K562 (cell line): ENCODE results near the gene ZFR2. TPM values are rescaled to one million over a fixed set of nuclear protein-coding genes. Genes with fewer than 3 reads are reported as not detected.

Experiments used
- CBFB ChIP-seq: sonication (generic); formaldehyde crosslinking; IDR thresholded peaks from 2 replicates; pipeline ENCODE4 v1.4.0; 2020; ENCODE audit warnings: mild to moderate bottlenecking, missing genetic modification reagents
- COPS2 ChIP-seq: fragments of 450-650 bp; conservative IDR thresholded peaks from 2 replicates; pipeline ENCODE4 v1.6.1; 2016; ENCODE audit warnings: mild to moderate bottlenecking, moderate library complexity
- CREB1 ChIP-seq, 2 experiments: sonication (generic) in 1 of 2; formaldehyde crosslinking in 1 of 2; IDR thresholded peaks; 2 replicates each; pipeline versions ENCODE4 v1.6.1 to v1.8.0; 2012 to 2022; ENCODE audit warnings: inconsistent platforms in 1 of 2, mild to moderate bottlenecking in 1 of 2, missing genetic modification reagents in 1 of 2, moderate library complexity in 1 of 2
- ELK3 ChIP-seq: fragments of 450-650 bp; formaldehyde crosslinking; IDR thresholded peaks from 2 replicates; pipeline ENCODE4 v1.4.0; 2020; ENCODE audit warnings: mild to moderate bottlenecking
- EWSR1 ChIP-seq: fragments of 450-650 bp; IDR thresholded peaks from 2 replicates; pipeline ENCODE4 v1.6.1; 2018; ENCODE audit warnings: borderline replicate concordance, mild to moderate bottlenecking, low read depth, moderate library complexity; ENCODE audit not compliant: partially characterized antibody
- HCFC1 ChIP-seq: IDR thresholded peaks from 2 replicates; pipeline ENCODE4 v1.6.1; 2012; ENCODE audit warnings: low read depth, low read length, improper control_type of control experiment
- PTBP1 ChIP-seq: fragments of 200-400 bp; formaldehyde crosslinking; IDR thresholded peaks from 2 replicates; pipeline ENCODE4 v1.6.1; 2017; ENCODE audit warnings: low read depth, low read length
- ZFP36 ChIP-seq: fragments of 150-350 bp; IDR thresholded peaks from 2 replicates; pipeline ENCODE4 v1.6.1; 2018; ENCODE audit warnings: low read length, low read depth; ENCODE audit not compliant: partially characterized antibody
- ZNF644 ChIP-seq: fragments of 200-800 bp; sonication (Bioruptor generic); IDR thresholded peaks from 2 replicates; pipeline ENCODE4 v1.6.1; 2016; ENCODE audit warnings: low read depth, missing genetic modification characterization, missing compliant biosample characterization
- polyA plus RNA-seq, 8 experiments: library from polyadenylated mRNA; depleted of rRNA in 4 of 8; stranded (reverse) in 5 of 8; unstranded in 3 of 8; fragments of >200 nt; fragmentation: Nextera tagmentation in 2 of 8; fragmentation: Illumina TruSeq in 1 of 8; extraction: Ambion mirVana in 2 of 8; extraction: Trizol in 1 of 8; gene quantifications; 2 replicates each; pipeline versions ENCODE4 v1.2.1 to v1.2.3, GENCODE V29; 2011 to 2014; ENCODE audit warnings: inconsistent platforms in 1 of 8, missing spikeins in 1 of 8
- total RNA-seq, 7 experiments: library from RNA; depleted of rRNA in 6 of 7; stranded (reverse); fragments of >200 nt in 6 of 7; fragmentation: Illumina TruSeq in 2 of 7; extraction: Trizol in 2 of 7; gene quantifications; 2 replicates each; pipeline versions ENCODE4 v1.2.1 to v1.2.3, GENCODE V29; 2011 to 2021; ENCODE audit warnings: low replicate concordance in 1 of 7
- TF ChIP-seq, protein P1 (sequence below): fragments of 200-600 bp; sonication (generic); IDR thresholded peaks from one replicate; pipeline ENCODE4 v1.6.1; 2012; ENCODE audit warnings: mild to moderate bottlenecking, low read depth, low read length, inconsistent platforms
- TF ChIP-seq, protein P2 (sequence below), 3 experiments: IDR thresholded peaks in 2 of 3; conservative IDR thresholded peaks in 1 of 3; 2 replicates each; pipeline ENCODE4 v1.5.1; 2011 to 2012; ENCODE audit warnings: low read length in 3 of 3, mild to moderate bottlenecking in 3 of 3, control low read depth in 2 of 3, improper control_type of control experiment in 1 of 3, inconsistent platforms in 1 of 3, low read depth in 1 of 3, mixed read lengths in 1 of 3, moderate library complexity in 1 of 3; ENCODE audit not compliant: insufficient read depth in 2 of 3

Gene ZFR2
- total and polyA plus RNA-seq, 9 of the 15 experiments (the other 6 are each of a cell fraction or from before 2014, with no cell fraction given), result 0.03 to 0.59 (median 0.07) TPM; not detected in 6

- TF ChIP-seq, protein P1, sequence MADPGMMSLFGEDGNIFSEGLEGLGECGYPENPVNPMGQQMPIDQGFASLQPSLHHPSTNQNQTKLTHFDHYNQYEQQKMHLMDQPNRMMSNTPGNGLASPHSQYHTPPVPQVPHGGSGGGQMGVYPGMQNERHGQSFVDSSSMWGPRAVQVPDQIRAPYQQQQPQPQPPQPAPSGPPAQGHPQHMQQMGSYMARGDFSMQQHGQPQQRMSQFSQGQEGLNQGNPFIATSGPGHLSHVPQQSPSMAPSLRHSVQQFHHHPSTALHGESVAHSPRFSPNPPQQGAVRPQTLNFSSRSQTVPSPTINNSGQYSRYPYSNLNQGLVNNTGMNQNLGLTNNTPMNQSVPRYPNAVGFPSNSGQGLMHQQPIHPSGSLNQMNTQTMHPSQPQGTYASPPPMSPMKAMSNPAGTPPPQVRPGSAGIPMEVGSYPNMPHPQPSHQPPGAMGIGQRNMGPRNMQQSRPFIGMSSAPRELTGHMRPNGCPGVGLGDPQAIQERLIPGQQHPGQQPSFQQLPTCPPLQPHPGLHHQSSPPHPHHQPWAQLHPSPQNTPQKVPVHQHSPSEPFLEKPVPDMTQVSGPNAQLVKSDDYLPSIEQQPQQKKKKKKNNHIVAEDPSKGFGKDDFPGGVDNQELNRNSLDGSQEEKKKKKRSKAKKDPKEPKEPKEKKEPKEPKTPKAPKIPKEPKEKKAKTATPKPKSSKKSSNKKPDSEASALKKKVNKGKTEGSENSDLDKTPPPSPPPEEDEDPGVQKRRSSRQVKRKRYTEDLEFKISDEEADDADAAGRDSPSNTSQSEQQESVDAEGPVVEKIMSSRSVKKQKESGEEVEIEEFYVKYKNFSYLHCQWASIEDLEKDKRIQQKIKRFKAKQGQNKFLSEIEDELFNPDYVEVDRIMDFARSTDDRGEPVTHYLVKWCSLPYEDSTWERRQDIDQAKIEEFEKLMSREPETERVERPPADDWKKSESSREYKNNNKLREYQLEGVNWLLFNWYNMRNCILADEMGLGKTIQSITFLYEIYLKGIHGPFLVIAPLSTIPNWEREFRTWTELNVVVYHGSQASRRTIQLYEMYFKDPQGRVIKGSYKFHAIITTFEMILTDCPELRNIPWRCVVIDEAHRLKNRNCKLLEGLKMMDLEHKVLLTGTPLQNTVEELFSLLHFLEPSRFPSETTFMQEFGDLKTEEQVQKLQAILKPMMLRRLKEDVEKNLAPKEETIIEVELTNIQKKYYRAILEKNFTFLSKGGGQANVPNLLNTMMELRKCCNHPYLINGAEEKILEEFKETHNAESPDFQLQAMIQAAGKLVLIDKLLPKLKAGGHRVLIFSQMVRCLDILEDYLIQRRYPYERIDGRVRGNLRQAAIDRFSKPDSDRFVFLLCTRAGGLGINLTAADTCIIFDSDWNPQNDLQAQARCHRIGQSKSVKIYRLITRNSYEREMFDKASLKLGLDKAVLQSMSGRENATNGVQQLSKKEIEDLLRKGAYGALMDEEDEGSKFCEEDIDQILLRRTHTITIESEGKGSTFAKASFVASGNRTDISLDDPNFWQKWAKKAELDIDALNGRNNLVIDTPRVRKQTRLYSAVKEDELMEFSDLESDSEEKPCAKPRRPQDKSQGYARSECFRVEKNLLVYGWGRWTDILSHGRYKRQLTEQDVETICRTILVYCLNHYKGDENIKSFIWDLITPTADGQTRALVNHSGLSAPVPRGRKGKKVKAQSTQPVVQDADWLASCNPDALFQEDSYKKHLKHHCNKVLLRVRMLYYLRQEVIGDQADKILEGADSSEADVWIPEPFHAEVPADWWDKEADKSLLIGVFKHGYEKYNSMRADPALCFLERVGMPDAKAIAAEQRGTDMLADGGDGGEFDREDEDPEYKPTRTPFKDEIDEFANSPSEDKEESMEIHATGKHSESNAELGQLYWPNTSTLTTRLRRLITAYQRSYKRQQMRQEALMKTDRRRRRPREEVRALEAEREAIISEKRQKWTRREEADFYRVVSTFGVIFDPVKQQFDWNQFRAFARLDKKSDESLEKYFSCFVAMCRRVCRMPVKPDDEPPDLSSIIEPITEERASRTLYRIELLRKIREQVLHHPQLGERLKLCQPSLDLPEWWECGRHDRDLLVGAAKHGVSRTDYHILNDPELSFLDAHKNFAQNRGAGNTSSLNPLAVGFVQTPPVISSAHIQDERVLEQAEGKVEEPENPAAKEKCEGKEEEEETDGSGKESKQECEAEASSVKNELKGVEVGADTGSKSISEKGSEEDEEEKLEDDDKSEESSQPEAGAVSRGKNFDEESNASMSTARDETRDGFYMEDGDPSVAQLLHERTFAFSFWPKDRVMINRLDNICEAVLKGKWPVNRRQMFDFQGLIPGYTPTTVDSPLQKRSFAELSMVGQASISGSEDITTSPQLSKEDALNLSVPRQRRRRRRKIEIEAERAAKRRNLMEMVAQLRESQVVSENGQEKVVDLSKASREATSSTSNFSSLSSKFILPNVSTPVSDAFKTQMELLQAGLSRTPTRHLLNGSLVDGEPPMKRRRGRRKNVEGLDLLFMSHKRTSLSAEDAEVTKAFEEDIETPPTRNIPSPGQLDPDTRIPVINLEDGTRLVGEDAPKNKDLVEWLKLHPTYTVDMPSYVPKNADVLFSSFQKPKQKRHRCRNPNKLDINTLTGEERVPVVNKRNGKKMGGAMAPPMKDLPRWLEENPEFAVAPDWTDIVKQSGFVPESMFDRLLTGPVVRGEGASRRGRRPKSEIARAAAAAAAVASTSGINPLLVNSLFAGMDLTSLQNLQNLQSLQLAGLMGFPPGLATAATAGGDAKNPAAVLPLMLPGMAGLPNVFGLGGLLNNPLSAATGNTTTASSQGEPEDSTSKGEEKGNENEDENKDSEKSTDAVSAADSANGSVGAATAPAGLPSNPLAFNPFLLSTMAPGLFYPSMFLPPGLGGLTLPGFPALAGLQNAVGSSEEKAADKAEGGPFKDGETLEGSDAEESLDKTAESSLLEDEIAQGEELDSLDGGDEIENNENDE, result no peak
- TF ChIP-seq PTBP1, result no peak
- no peak for TF ChIP-seq ZNF644 (tag)
- no peak for TF ChIP-seq EWSR1
- TF ChIP-seq CBFB (CRISPR knock-in tag), result 0 out of 2 replicates have a peak, but pooled peaks have one; percentile 32
- peak; percentile 93 for TF ChIP-seq HCFC1
- no peak for TF ChIP-seq ELK3 (CRISPR knock-in tag)
- peak; percentile 54 for TF ChIP-seq CREB1 (IDR thresholded peaks at IDR 0.05)
- peak; percentile 70 for TF ChIP-seq CREB1 (CRISPR knock-in tag; IDR thresholded peaks at IDR 0.05)
- TF ChIP-seq, protein P2, sequence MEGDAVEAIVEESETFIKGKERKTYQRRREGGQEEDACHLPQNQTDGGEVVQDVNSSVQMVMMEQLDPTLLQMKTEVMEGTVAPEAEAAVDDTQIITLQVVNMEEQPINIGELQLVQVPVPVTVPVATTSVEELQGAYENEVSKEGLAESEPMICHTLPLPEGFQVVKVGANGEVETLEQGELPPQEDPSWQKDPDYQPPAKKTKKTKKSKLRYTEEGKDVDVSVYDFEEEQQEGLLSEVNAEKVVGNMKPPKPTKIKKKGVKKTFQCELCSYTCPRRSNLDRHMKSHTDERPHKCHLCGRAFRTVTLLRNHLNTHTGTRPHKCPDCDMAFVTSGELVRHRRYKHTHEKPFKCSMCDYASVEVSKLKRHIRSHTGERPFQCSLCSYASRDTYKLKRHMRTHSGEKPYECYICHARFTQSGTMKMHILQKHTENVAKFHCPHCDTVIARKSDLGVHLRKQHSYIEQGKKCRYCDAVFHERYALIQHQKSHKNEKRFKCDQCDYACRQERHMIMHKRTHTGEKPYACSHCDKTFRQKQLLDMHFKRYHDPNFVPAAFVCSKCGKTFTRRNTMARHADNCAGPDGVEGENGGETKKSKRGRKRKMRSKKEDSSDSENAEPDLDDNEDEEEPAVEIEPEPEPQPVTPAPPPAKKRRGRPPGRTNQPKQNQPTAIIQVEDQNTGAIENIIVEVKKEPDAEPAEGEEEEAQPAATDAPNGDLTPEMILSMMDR (IDR thresholded peaks at IDR 0.05 in 2 of 3, conservative IDR thresholded peaks at IDR 0.05 in 1 of 3; ENCODE audit: insufficient read depth in 2 of 3, low read depth in 1 of 3, low read length in 3 of 3), result peak; percentile 75 to 91 (median 84)
- no peak for TF ChIP-seq ZFP36
- TF ChIP-seq COPS2, result no peak
Observed at GRCh38 chr19:3761382-3762129, 107.3 kb downstream of the ZFR2 start, which contains the start of gene APBA3 (continued).
